HEK293T (cell line): ENCODE results near the gene USP13.

Experiments used
- CTCF ChIA-PET: fragments of 350-600 bp; formaldehyde crosslinking; extraction: SDS; loops from one replicate; lab custom pipeline; 2021; ENCODE audit warnings: antibody characterized with exemption, inconsistent platforms; lab: Yijun Ruan, JAX
- POLR2A ChIA-PET: fragments of 350-600 bp; formaldehyde crosslinking; extraction: SDS; loops from one replicate; lab custom pipeline; 2020; ENCODE audit warnings: antibody characterized with exemption, inconsistent platforms; lab: Yijun Ruan, JAX
- DNase-seq: peaks from one replicate; pipeline ENCODE4 v3.0.0; 2012; ENCODE audit warnings: mixed read lengths; ENCODE audit errors: extremely low spot score
- ARNT ChIP-seq: fragments of 450-650 bp; IDR thresholded peaks from 2 replicates; pipeline ENCODE4 v1.6.1; 2017; ENCODE audit warnings: mild to moderate bottlenecking
- BHLHE40 ChIP-seq: fragments of 450-650 bp; IDR thresholded peaks from 2 replicates; pipeline ENCODE4 v1.6.1; 2016; ENCODE audit warnings: mild to moderate bottlenecking, moderate library complexity, borderline replicate concordance
- CTBP1 ChIP-seq: fragments of 450-650 bp; IDR thresholded peaks from 2 replicates; pipeline ENCODE4 v1.6.1; 2016; ENCODE audit warnings: borderline replicate concordance
- ELF4 ChIP-seq: fragments of 450-650 bp; IDR thresholded peaks from 2 replicates; pipeline ENCODE4 v1.6.1; 2017; ENCODE audit warnings: antibody characterized with exemption
- FOXA1 ChIP-seq: fragments of 450-650 bp; IDR thresholded peaks from 2 replicates; pipeline ENCODE4 v1.6.1; 2016; ENCODE audit warnings: mild to moderate bottlenecking
- FOXK2 ChIP-seq: fragments of 450-650 bp; IDR thresholded peaks from 2 replicates; pipeline ENCODE4 v1.6.1; 2016; ENCODE audit warnings: mild to moderate bottlenecking
- FOXM1 ChIP-seq: fragments of 450-650 bp; IDR thresholded peaks from 2 replicates; pipeline ENCODE4 v1.6.1; 2017; ENCODE audit warnings: mild to moderate bottlenecking, borderline replicate concordance
- HDGF ChIP-seq: fragments of 450-650 bp; IDR thresholded peaks from 2 replicates; pipeline ENCODE4 v1.6.1; 2017; ENCODE audit warnings: antibody characterized with exemption, borderline replicate concordance
- L3MBTL2 ChIP-seq: fragments of 450-650 bp; conservative IDR thresholded peaks from 2 replicates; pipeline ENCODE4 v1.6.1; 2016; ENCODE audit warnings: mild to moderate bottlenecking
- LEF1 ChIP-seq: fragments of 450-650 bp; IDR thresholded peaks from 2 replicates; pipeline ENCODE4 v1.6.1; 2017; ENCODE audit warnings: mild to moderate bottlenecking, borderline replicate concordance
- NFRKB ChIP-seq: fragments of 450-650 bp; IDR thresholded peaks from 2 replicates; pipeline ENCODE4 v1.6.1; 2016; ENCODE audit warnings: mild to moderate bottlenecking, moderate library complexity
- SP1 ChIP-seq: fragments of 450-650 bp; IDR thresholded peaks from 2 replicates; pipeline ENCODE4 v1.6.1; 2017
- SUZ12 ChIP-seq: fragments of 450-650 bp; IDR thresholded peaks from 2 replicates; pipeline ENCODE4 v1.6.1; 2016; ENCODE audit warnings: mild to moderate bottlenecking
- TARDBP ChIP-seq: fragments of 450-650 bp; IDR thresholded peaks from 2 replicates; pipeline ENCODE4 v1.6.1; 2016
- ZNF384 ChIP-seq: fragments of 450-650 bp; IDR thresholded peaks from 2 replicates; pipeline ENCODE4 v1.6.1; 2016
- TF ChIP-seq, protein P1 (sequence below): fragments of 450-650 bp; IDR thresholded peaks from 2 replicates; pipeline ENCODE4 v1.6.1; 2016

USP13 gene

DNA sequence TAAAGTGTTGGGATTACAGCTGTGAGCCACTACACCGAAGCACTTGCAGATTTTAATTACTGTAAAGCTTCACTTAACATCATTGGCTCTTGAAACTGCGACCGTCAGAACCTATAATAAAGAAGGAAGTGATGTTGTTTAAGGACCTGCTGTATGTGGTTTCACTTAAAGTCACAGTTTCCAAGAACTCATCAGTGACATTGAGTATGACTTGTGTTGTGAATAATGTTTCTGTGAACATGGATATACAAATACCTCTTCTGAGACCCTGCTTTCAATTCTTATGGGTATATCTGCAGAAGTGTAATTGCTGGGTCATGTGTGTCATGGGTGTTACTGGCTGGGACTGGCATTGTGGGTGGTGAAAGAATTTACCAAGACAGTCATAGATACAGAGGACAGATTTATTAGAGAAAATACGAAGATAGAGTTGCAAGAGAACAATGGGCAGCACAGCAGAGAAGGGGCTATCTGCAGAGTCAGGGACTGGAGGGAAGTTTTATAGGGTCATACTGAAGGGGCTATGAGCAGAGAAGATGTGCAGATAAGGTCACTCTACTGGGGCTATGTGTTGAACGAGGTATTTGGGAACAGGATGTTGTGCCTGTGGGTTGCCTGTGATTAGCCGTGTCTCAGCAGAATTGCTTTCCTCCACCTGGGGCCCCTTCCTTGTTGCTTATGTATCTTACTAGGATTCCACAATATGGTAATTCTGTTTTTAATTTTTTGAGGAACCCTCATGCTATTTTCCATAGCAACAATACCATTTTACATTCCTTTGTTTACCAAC, 43.7 kb upstream of the USP13 start:
- CTCF ChIA-PET: no interaction called here

DNA sequence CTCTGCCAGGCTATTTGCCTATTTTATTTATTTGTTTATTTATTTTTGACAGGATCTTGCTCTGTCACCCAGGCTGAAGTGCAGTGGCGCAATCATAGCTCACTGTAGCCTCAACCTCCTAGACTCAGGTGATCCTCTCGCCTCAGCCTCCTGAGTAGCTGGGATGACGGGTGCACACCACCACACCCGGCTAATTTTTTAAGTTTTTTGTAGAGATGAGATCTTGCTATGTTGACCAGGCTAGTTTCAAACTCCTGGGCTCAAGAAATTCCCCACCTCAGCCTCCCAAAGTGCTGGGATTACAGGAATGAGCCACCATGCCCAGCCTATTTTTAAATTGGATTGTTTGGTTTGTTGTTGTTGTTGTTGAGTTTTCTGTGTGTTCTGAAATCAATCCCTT, 42.8 kb upstream of the USP13 start:
- TF ChIP-seq LEF1: no peak
- no peak for TF ChIP-seq SUZ12
- TF ChIP-seq TARDBP: no peak
- no peak for TF ChIP-seq FOXK2
- TF ChIP-seq CTBP1: no peak
- no peak for TF ChIP-seq BHLHE40
- TF ChIP-seq ARNT: no peak
- no peak for TF ChIP-seq ELF4
- TF ChIP-seq L3MBTL2: no peak
- TF ChIP-seq FOXA1: no peak
- no peak for TF ChIP-seq HDGF
- TF ChIP-seq SP1: no peak
- TF ChIP-seq, protein P1, sequence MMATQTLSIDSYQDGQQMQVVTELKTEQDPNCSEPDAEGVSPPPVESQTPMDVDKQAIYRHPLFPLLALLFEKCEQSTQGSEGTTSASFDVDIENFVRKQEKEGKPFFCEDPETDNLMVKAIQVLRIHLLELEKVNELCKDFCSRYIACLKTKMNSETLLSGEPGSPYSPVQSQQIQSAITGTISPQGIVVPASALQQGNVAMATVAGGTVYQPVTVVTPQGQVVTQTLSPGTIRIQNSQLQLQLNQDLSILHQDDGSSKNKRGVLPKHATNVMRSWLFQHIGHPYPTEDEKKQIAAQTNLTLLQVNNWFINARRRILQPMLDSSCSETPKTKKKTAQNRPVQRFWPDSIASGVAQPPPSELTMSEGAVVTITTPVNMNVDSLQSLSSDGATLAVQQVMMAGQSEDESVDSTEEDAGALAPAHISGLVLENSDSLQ: no peak
- no peak for TF ChIP-seq ZNF384
- no peak for TF ChIP-seq NFRKB
- no peak for TF ChIP-seq FOXM1
- ChIA-PET POLR2A (no interaction called here), CTCF (no interaction called here)

More for the DNA sequence above, 43.7 kb upstream of the USP13 start:
- POLR2A ChIA-PET: no interaction called here
- no peak for DNase-seq
- TF ChIP-seq ARNT (no peak), ZNF384 (no peak), BHLHE40 (no peak), TARDBP (no peak), ELF4 (no peak), HDGF (no peak), SP1 (no peak), FOXA1 (no peak), FOXK2 (no peak)
- TF ChIP-seq, protein P1: no peak

DNA sequence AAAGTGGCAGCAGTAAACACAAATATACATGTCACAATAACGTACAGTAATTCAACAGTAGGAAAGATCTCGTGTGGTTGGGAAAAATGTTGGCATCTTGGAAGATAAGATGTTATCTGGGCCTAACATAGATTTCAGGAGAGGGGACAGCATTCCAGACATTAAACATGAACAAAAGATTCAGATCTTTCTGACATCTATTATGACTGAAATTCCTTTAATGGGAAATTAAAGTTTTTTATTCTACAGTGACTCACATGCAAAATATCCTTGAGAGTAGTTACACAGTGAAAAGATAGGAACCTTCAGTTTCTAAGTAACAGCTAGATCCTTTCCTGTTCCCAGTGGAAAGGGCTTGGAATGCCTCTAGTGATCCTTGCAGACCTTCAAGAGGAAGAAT, 39.0 kb upstream of the USP13 start:
- DNase-seq: no peak
- TF ChIP-seq L3MBTL2 (no peak), TARDBP (no peak)
- TF ChIP-seq, protein P1: no peak
- ChIA-PET POLR2A (interaction anchor here (1.2 kb wide), 1 partner anchor 9 kb away, joined by 3 read pairs; the partner anchor contains the start of genes MRPL47 and NDUFB5), CTCF (no interaction called here)

More for the DNA sequence above, 42.8 kb upstream of the USP13 start:
- no peak for DNase-seq

DNA sequence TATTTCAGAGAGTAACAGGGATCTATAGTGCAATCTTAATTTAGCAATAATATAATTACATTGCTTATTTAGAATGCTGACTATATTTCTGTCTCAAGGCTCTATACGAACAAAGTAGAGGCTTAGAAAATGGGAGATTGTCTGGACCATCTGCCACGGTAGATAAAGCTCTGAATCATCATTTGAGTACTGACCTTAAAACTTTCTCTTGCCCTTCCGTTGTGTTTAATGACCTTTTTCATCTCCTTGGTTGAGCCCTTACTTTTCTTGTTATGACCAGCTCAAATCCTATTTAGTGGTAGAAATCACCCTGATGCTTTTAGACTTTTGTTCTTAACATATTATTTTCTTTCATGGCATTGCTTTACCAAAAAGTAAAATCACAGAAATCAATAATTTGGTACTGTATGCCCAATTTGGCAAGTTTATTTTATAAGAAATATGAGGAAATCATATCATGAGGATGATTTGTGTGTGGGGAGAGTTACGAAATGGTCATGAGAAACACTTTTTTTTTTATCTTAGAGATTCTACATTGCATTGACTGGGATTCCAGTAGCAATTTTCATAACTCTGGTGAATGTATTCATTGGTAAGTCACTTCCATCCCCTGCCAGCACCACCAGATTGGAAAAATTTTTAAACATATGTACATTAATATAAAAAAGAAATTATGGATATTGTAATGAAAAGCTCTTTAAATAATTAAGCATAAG, 37.2 kb upstream of the USP13 start:
- DNase-seq: no peak
- ChIA-PET POLR2A (no interaction called here), CTCF (interaction anchor here (0.9 kb wide), 1 partner anchor 34 kb away, joined by 3 read pairs; no protein-coding TSS in a partner anchor)
- TF ChIP-seq TARDBP: no peak
- TF ChIP-seq ELF4: no peak
- TF ChIP-seq CTBP1: no peak
- no peak for TF ChIP-seq FOXA1
- no peak for TF ChIP-seq NFRKB
- TF ChIP-seq FOXK2: no peak
- no peak for TF ChIP-seq FOXM1
- TF ChIP-seq LEF1: no peak
- TF ChIP-seq, protein P1: no peak
- TF ChIP-seq ZNF384: no peak
- TF ChIP-seq ARNT: no peak
- no peak for TF ChIP-seq SP1
- TF ChIP-seq SUZ12: no peak
- no peak for TF ChIP-seq BHLHE40
- TF ChIP-seq HDGF: no peak
- no peak for TF ChIP-seq L3MBTL2

DNA sequence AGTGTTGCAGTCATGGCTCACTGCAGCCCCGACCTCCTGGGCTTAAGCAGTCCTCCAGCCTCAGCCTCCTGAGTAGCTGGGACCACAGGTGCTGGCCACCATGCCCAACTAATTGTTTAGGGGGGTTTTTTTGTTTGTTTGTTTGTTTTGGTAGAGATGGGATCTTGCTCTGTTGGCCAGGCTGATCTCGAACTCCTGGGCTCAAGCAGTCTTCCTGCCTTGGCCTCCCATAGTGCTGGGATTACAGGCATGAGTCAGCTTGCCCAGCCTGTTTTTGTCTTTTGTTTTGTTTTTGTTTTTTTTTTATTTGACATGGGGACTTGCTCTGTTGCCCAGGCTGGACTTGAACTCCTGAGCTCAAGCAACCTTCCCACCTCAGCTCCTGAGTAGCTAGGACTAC, 30.8 kb upstream of the USP13 start:
- DNase-seq: no peak
- POLR2A ChIA-PET: no interaction called here
- CTCF ChIA-PET: no interaction called here
- no peak for TF ChIP-seq FOXM1
- TF ChIP-seq BHLHE40: no peak
- no peak for TF ChIP-seq FOXA1
- TF ChIP-seq ARNT: no peak
- no peak for TF ChIP-seq HDGF
- TF ChIP-seq, protein P1: no peak
- no peak for TF ChIP-seq ZNF384
- no peak for TF ChIP-seq SUZ12
- no peak for TF ChIP-seq FOXK2
- TF ChIP-seq ELF4: no peak
- TF ChIP-seq CTBP1: no peak
- TF ChIP-seq L3MBTL2: no peak
- no peak for TF ChIP-seq NFRKB
- TF ChIP-seq LEF1: no peak
- TF ChIP-seq TARDBP: no peak
- TF ChIP-seq SP1: no peak
